GM23338 (cell line): ENCODE data around the gene CCSER2. TPM values are rescaled to one million over a fixed set of nuclear protein-coding genes. Genes with fewer than 3 reads are reported as not detected.
"Not testable (repeated sequence)": the region's sequence is repeated elsewhere in the genome, so short reads cannot be mapped to it uniquely, and the experiment has no call there.

Experiments
- ATAC-seq: fragments of 200-7000 bp; cut with Tn5 transposase; 3 replicates; pipeline ENCODE4 v1.9.1; 2020
- DNase-seq: peaks from one replicate; pipeline ENCODE4 v3.0.0-alpha.2; 2015; ENCODE audit warnings: low spot score
- H2AFZ ChIP-seq: fragments of 200-600 bp; sonication (generic); 2 replicates; pipeline ENCODE4 v1.8.0; 2016; ENCODE audit warnings: antibody characterized with exemption, mild to moderate bottlenecking, moderate library complexity
- H3F3A ChIP-seq: fragments of 200-600 bp; sonication (generic); replicated peaks from 2 replicates; pipeline ENCODE4 v1.8.0; 2017; ENCODE audit warnings: antibody characterized with exemption, mixed run types, low read depth
- H3K27ac ChIP-seq: fragments of 200-600 bp; sonication (generic); 2 replicates; pipeline ENCODE4 v1.6.1; 2016; ENCODE audit warnings: low read depth
- H3K27me3 ChIP-seq: fragments of 200-600 bp; sonication (generic); 2 replicates; pipeline ENCODE4 v1.8.0; 2016; ENCODE audit warnings: mild to moderate bottlenecking, mixed run types, moderate library complexity; ENCODE audit not compliant: insufficient read depth
- H3K36me3 ChIP-seq: fragments of 200-600 bp; sonication (generic); 2 replicates; pipeline ENCODE4 v1.8.0; 2016; ENCODE audit warnings: mild to moderate bottlenecking; ENCODE audit not compliant: insufficient read depth
- H3K4me1 ChIP-seq: fragments of 200-600 bp; sonication (generic); 2 replicates; pipeline ENCODE4 v1.8.0; 2016; ENCODE audit warnings: mild to moderate bottlenecking, moderate library complexity; ENCODE audit not compliant: insufficient read depth
- H3K4me2 ChIP-seq: fragments of 200-600 bp; sonication (generic); 2 replicates; pipeline ENCODE4 v1.7.1; 2017; ENCODE audit warnings: mixed run types
- H3K4me3 ChIP-seq: fragments of 200-600 bp; sonication (generic); 2 replicates; pipeline ENCODE4 v1.6.1; 2016; ENCODE audit warnings: mixed run types
- H3K79me2 ChIP-seq: fragments of 200-600 bp; sonication (generic); replicated peaks from 2 replicates; pipeline ENCODE4 v1.8.0; 2017; ENCODE audit warnings: mild to moderate bottlenecking; ENCODE audit not compliant: insufficient read depth
- H3K9me2 ChIP-seq: fragments of 200-600 bp; sonication (generic); 2 replicates; pipeline ENCODE4 v1.8.0; 2017; ENCODE audit not compliant: insufficient read depth
- H4K20me1 ChIP-seq: fragments of 200-600 bp; sonication (generic); replicated peaks from 2 replicates; pipeline ENCODE4 v1.8.0; 2017; ENCODE audit warnings: mild to moderate bottlenecking; ENCODE audit not compliant: insufficient read depth
- H3K27ac Mint-ChIP-seq: 2 replicates; pipeline ENCODE4 v1.8.0; 2020; ENCODE audit warnings: inconsistent platforms, mild to moderate bottlenecking, moderate library complexity, mixed read lengths
- H3K27me3 Mint-ChIP-seq: 3 replicates; pipeline ENCODE4 v1.8.0; 2022; ENCODE audit warnings: low read depth, mild to moderate bottlenecking, moderate library complexity, mixed read lengths, inconsistent platforms; ENCODE audit not compliant: insufficient read depth, poor library complexity
- H3K36me3 Mint-ChIP-seq: 3 replicates; pipeline ENCODE4 v1.8.0; 2021; ENCODE audit warnings: low read depth, mild to moderate bottlenecking, inconsistent platforms, moderate library complexity, mixed read lengths
- H3K4me1 Mint-ChIP-seq: 3 replicates; pipeline ENCODE4 v1.8.0; 2020; ENCODE audit warnings: mild to moderate bottlenecking, inconsistent platforms, mixed read lengths
- H3K4me3 Mint-ChIP-seq: 3 replicates; pipeline ENCODE4 v1.8.0; 2021; ENCODE audit warnings: moderate library complexity, mild to moderate bottlenecking, inconsistent platforms, mixed read lengths
- H3K9me3 Mint-ChIP-seq: 3 replicates; pipeline ENCODE4 v1.8.0; 2020; ENCODE audit warnings: moderate library complexity, mild to moderate bottlenecking, inconsistent platforms, mixed read lengths
- CTCF ChIP-seq, 2 experiments: fragments of 200-600 bp in 1 of 2; sonication (generic) in 1 of 2; conservative IDR thresholded peaks; 2 replicates each; pipeline versions ENCODE4 v1.5.1 to v1.6.1; 2016 to 2017; ENCODE audit warnings: antibody characterized with exemption in 2 of 2, low read depth in 2 of 2, mild to moderate bottlenecking in 2 of 2, moderate library complexity in 1 of 2
- ETS1 ChIP-seq: IDR thresholded peaks from 2 replicates; pipeline ENCODE4 v1.6.1; 2016; ENCODE audit warnings: antibody characterized with exemption
- REST ChIP-seq: IDR thresholded peaks from one replicate; pipeline ENCODE4 v1.6.1; 2018; ENCODE audit warnings: antibody characterized with exemption; ENCODE audit not compliant: unreplicated experiment
- polyA plus RNA-seq: library from polyadenylated mRNA; unstranded; fragments of >200 nt; fragmentation: Nextera tagmentation; extraction: Ambion mirVana; gene quantifications from 2 replicates; pipeline ENCODE4 v1.2.1, GENCODE V29; 2016
- total RNA-seq: library from RNA; depleted of rRNA; stranded (reverse); fragments of >200 nt; shearing (Covaris generic); gene quantifications from 2 replicates; pipeline ENCODE4 v1.2.3, GENCODE V29; 2014

The CCSER2 gene
- total and polyA plus RNA-seq, 2 experiments from 2014 or later: 30.6 to 37.2 TPM

GRCh38 chr10:84347575-84348002, 19.2 kb downstream of the CCSER2 start:
- DNase-seq, H3K4me3 Mint-ChIP-seq, H2AFZ ChIP-seq, H3K9me2 ChIP-seq, H3K27ac Mint-ChIP-seq, H3K4me3 ChIP-seq, ATAC-seq, H3K36me3 ChIP-seq, H3K4me2 ChIP-seq, H3K27me3 Mint-ChIP-seq, H3K27me3 ChIP-seq, H3K27ac ChIP-seq, H3F3A ChIP-seq, H4K20me1 ChIP-seq: not testable (repeated sequence)
- Histone ChIP-seq H3K79me2 (peaks cover 76% of the 10 kb centered on the region), H3K4me1 (peaks cover 25% of the 10 kb centered on the region)
- peaks cover 14% of the 10 kb centered on the region for H3K4me1 Mint-ChIP-seq
- peaks cover 29% of the 10 kb centered on the region for H3K9me3 Mint-ChIP-seq
- peaks cover 34% of the 10 kb centered on the region for H3K36me3 Mint-ChIP-seq

- Mint-ChIP-seq H3K27me3 (peaks cover 2% of the 10 kb centered on the region), H3K27ac (no peak overlapping the region)
- no peak for ATAC-seq
These were observed 20.1 kb downstream of the CCSER2 start for GRCh38 chr10:84348447-84348846.

More at GRCh38 chr10:84348447-84348846, 20.1 kb downstream of the CCSER2 start:
- TF ChIP-seq REST: no peak
- no peak for TF ChIP-seq CTCF (conservative IDR thresholded peaks at IDR 0.05; ENCODE audit: low read depth in 2 of 2)
- TF ChIP-seq ETS1: no peak
- H2AFZ ChIP-seq: no peak overlapping the region
- H3K9me2 ChIP-seq: no peaks in the 10 kb centered on the region
- peaks cover 17% of the 10 kb centered on the region for H3K4me1 Mint-ChIP-seq
- no peak overlapping the region; the same call in 1 of the 2 replicates for H3K27ac ChIP-seq
- H3K4me3 ChIP-seq: no peak overlapping the region
- no peak overlapping the region for H3K4me3 Mint-ChIP-seq
- H3K79me2 ChIP-seq: peaks cover 74% of the 10 kb centered on the region
- peaks cover 34% of the 10 kb centered on the region for H3K36me3 Mint-ChIP-seq
- peaks cover 31% of the 10 kb centered on the region for H3K4me1 ChIP-seq
- no peaks in the 10 kb centered on the region for H3K27me3 ChIP-seq
- peaks cover 29% of the 10 kb centered on the region for H3K9me3 Mint-ChIP-seq
- DNase-seq: no peak
- no peaks in the 10 kb centered on the region for H3F3A ChIP-seq
- no peaks in the 10 kb centered on the region for H3K36me3 ChIP-seq
- no peak overlapping the region for H3K4me2 ChIP-seq
- H4K20me1 ChIP-seq: no peaks in the 10 kb centered on the region; the same call in 1 of the 2 replicates
